ENCODE results near the gene ANKRD11.
"Not testable (repeated sequence)": the region's sequence is repeated elsewhere in the genome, so short reads cannot be mapped to it uniquely, and the experiment has no call there.

Gene ANKRD11

GRCh38 chr16:89450537-89450936 lies 39.8 kb downstream of the ANKRD11 start:
- DNase-seq (ENCODE audit: low spot score) = no peak

- no peak for DNase-seq (ENCODE audit: low spot score)
Observed at GRCh38 chr16:89449726-89450335, 40.5 kb downstream of the ANKRD11 start.

DNA sequence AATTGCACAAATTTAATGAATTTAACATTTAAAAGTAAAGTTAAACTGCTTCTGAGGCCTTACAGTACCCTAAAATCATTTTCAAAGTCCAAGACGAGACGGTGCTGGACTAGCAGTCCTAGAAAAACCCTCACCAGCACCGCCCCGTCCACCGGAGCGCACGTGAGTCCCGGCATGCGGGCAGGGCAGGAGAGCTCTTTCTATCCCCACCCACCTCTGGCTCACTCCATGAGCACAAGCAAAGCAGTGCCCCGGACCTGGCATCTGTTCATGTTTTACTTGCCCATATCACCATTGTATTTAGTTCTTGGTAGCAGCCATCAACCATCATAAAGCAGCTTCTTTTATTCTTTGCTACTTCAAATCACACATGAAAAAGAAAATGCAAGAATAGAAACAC lies 41.7 kb downstream of the ANKRD11 start:
- no peak for DNase-seq (ENCODE audit: low spot score)

- DNase-seq (ENCODE audit: low spot score) = no peak
Observed at GRCh38 chr16:89446975-89447293, 43.4 kb downstream of the ANKRD11 start.

- no peak for DNase-seq (ENCODE audit: low spot score)
Observed at GRCh38 chr16:89446136-89446974, 44.0 kb downstream of the ANKRD11 start.

DNA sequence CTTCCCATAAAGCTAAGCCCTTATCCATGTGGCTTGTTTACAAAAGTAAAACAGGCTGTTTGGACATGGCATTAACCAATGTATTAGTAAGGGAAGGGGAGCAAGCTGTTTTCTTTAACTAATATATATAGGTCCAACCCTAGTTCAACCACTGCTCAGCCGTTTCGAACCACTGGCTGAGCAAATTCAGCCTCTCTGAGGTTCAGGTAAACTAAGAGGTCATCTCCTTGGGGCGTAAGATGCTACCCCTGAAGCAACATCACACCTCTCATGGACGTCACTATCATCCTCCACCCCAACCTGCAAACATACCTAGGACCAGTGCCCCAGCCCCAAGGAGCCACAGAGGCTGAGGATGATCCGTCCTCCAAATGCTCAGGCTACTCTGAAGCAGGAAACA lies 45.2 kb downstream of the ANKRD11 start:
- DNase-seq (ENCODE audit: low spot score) = no peak

- DNase-seq (ENCODE audit: low spot score) = no peak
Observed at GRCh38 chr16:89444728-89445127, 45.6 kb downstream of the ANKRD11 start.

DNA sequence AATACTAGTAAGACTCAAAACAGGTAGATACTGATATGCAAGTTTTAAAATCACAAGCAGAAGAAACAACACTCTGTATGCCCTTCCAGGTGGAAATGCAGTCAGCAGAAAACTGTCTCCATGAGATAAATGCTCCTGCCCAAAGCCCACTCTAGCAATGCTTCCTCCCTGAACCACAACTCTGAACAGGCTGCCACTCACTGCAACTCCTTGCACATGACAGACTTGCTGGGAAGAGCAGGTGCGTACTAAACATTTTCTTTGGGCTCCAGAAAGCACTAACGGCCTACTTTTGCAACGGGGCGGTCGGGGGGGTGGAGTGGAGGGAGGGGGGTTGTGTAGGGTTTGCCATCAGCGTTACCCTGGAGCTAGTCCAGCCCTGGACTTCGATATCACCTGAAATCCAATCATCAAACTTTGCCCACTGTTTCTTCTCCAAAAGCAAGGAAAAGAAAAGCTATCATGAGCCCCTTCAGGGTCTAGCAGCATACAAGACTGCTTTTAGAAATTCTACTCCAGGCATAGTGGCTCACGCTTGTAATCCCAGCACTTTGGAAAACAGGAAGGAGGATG lies 46.1 kb downstream of the ANKRD11 start:
- DNase-seq (ENCODE audit: low spot score) = no peak

DNA sequence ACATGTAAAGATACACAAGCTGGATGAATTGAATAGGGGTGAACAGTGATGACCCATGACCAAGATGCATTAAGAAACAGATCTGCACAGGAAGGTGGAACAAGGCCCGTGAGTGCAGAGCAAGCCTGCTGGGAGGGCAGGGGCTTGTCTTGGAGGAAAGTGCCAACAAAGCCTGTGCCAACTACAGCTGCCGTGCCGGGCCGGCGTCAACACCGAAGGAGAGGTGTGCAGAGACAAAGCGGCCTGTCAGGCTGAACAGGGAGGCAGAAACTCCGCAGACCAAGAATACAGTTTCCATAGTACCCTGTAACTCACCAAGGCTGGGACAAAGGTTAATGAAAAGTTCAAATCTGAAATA lies 46.7 kb downstream of the ANKRD11 start:
- no peak for DNase-seq (ENCODE audit: low spot score)

DNA sequence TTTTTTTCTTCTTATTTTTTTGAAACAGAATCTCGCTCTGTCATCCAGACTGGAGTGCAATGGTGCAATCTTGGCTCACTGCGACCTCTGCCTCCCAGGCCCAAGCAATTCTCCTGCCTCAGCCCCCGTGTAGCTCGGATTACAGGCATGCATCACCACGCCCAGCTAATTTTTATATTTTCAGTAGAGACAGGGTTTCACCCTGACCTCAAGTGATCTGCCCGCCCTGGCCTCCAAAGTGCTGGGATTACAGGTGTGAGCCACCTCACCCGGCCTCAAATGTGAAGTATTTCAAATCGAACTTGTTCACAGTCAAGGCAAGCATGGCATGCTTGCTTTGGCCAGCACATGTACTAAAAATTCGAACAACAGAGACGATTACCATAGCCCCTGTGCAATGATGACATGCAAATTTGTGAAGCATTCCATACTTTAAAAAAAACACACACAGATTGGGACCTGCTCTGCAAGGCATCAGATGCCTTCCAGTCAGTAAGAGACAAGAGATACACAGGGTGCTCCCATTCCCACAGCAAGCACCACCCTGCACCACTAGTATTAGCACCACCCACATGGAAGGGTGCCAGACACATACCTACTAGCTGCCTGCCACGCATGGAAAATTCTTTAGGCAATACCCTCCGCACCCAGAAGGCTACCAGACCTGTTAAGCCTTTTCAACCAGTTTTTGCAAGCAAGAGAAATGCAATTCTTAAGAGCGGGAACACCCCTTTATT lies 47.2 kb downstream of the ANKRD11 start:
- DNase-seq (ENCODE audit: low spot score) = peak; percentile 54

DNA sequence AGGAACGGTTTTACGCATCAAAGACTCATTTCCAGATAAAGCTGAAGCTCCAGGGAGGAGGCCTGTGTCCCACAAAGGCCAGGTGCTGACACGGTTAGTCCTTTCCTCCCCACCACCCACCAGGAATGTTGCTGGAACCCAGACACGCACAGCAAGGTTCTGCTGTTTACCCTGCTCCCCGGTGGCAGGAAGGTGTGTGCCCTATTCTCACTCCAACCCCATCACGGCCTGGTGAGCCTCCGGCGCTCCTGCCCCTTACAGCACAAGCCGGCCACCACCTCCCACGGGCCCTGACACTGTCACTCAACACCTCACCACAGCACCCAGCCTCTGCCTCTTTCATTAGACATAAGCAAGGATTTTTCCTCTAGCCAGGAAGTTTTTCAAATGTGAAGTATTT lies 47.8 kb downstream of the ANKRD11 start:
- no peak for DNase-seq (ENCODE audit: low spot score)

DNA sequence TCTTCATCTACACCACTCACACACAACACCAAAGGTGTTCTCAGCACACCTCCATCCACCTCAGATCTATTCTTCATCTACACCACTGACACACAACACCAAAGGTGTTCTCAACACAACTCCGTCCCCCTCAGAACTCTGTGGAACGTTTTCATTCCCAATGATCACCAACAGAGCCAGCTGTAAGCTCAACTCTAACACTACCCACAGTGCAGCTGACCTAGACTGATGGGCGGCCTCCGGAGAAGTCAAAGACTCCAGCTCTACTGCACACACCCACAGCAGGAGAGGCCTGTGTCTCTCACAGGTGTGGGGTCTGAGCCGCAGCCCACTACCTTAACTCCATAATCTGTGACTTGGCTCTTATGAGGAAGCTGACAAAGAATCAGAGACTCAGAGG lies 50.7 kb downstream of the ANKRD11 start:
- no peak for DNase-seq (ENCODE audit: low spot score)

- no peak for DNase-seq (ENCODE audit: low spot score)
Observed at GRCh38 chr16:89437991-89438390, 52.4 kb downstream of the ANKRD11 start.

GRCh38 chr16:89437251-89437987 lies 52.9 kb downstream of the ANKRD11 start:
- no peak for DNase-seq (ENCODE audit: low spot score)

GRCh38 chr16:89436366-89436765 lies 54.0 kb downstream of the ANKRD11 start:
- no peak for DNase-seq (ENCODE audit: low spot score)

DNA sequence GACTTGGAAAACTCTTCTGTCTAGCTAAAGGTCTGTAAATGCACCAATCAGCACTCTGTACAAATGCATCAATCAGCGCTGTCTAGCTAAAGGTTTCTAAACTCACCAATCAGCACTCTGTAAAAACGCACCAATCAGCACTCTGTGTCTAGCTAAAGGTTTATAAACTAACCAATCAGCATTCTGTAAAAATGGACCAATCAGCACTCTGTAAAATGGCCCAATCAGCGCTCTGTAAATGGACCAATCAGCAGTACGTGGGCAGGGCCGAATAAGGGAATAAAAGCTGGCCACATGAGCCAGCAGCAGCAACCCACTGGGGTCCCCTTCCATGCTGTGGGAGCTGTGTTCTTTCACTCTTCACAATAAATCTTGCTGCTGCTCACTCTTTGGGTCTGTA lies 55.3 kb downstream of the ANKRD11 start:
- DNase-seq (ENCODE audit: low spot score) = not testable (repeated sequence)

GRCh38 chr16:89434490-89434889 lies 55.9 kb downstream of the ANKRD11 start:
- no peak for DNase-seq (ENCODE audit: low spot score)

GRCh38 chr16:89433363-89433984 lies 56.9 kb downstream of the ANKRD11 start:
- DNase-seq (ENCODE audit: low spot score) = not testable (repeated sequence)

- no peak for DNase-seq (ENCODE audit: low spot score)
Observed at GRCh38 chr16:89431630-89432029, 58.7 kb downstream of the ANKRD11 start.

DNA sequence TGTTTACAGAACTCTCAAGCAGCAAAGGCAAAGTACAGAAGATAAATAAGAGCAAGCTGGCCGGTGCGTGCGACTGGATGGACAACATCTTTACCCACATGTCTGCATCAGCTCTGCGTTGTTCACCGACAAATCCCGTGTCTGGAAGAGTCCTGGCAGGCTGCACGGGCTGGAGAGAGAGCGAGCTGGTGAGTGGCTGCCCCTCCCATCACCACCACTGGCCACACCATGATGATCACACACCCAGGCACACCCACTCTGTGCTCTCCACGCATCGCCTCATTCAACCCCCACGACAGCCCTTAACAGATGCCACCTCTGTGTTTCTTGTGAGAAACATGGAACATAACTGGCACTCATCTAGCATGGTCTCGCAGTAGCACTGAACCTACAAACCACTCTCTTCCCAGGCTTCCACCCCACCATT lies 59.2 kb downstream of the ANKRD11 start:
- DNase-seq (ENCODE audit: low spot score) = no peak

DNA sequence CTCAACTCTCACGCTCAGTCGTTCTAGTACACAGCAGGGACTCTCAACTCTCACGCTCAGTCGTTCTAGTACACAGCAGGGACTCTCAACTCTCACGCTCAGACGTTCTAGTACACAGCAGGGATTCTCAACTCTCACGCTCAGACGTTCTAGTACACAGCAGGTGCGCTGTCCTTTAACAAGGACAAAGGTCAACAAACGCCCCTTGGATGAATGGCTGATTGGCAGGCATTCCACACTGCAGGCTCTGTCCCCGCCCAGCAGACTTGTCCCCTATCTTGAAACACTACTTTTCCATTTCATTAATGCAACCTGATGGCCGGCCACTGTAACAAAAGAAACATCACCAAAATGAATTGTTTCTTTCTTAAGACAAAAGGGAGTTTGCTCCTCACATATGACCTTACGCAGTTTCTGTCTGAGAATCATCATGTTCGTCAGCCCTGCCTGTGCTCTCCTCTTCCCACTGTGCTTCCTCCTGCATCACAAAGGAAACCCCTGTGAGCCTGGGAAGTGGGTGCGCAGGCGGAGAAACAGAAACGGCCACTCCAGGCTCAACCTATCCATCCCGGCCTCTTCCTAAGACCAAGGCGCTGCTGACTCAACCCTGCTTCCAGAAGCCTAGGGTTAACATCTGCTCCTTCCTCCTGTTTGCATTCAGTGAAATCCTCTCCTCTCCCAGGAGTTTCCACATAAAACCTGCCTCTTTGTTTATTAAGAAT lies 59.8 kb downstream of the ANKRD11 start:
- DNase-seq (ENCODE audit: low spot score) = no peak

All from D341Med (cell line).